A673 (cell line): ENCODE measurements around the gene DYRK3.

Source experiments
- EZH2 ChIP-seq: fragments of 200-600 bp; sonication (generic); IDR thresholded peaks from 2 replicates; pipeline ENCODE4 v1.6.1; 2017; ENCODE audit warnings: borderline replicate concordance, low read depth, mild to moderate bottlenecking, mixed read lengths, antibody characterized with exemption, low read length; ENCODE audit not compliant: poor library complexity, severe bottlenecking
- TF ChIP-seq, protein P1 (sequence below): fragments of 300-800, 200-600 bp; sonication (generic); conservative IDR thresholded peaks from 2 replicates; pipeline ENCODE4 v1.5.1; 2017; ENCODE audit warnings: low read depth, mild to moderate bottlenecking, antibody characterized with exemption, low read length, moderate library complexity, mixed read lengths

DNA sequence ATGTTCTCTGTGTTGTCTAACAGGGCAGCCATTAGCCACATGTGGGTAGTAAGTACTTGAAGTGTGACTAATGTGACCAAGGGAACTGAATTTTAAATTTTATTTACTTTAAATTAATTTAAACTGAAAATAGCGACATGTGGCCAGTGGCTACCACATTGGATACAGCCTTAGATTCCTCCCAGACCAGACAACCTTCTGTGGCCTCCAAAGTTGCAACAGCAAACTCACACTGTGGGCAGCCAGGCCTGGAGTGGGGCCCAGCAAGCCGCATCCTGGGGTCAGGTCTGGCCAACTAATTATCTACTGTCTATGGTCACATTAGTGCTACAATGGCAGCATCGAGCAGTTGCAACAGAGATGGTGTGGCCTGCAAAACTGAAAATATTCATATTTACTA, 34.8 kb upstream of the DYRK3 start:
- TF ChIP-seq EZH2: no peak
- TF ChIP-seq, protein P1, sequence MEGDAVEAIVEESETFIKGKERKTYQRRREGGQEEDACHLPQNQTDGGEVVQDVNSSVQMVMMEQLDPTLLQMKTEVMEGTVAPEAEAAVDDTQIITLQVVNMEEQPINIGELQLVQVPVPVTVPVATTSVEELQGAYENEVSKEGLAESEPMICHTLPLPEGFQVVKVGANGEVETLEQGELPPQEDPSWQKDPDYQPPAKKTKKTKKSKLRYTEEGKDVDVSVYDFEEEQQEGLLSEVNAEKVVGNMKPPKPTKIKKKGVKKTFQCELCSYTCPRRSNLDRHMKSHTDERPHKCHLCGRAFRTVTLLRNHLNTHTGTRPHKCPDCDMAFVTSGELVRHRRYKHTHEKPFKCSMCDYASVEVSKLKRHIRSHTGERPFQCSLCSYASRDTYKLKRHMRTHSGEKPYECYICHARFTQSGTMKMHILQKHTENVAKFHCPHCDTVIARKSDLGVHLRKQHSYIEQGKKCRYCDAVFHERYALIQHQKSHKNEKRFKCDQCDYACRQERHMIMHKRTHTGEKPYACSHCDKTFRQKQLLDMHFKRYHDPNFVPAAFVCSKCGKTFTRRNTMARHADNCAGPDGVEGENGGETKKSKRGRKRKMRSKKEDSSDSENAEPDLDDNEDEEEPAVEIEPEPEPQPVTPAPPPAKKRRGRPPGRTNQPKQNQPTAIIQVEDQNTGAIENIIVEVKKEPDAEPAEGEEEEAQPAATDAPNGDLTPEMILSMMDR: no peak
